Measurements from ENCODE around the gene TTC23L.

DNA sequence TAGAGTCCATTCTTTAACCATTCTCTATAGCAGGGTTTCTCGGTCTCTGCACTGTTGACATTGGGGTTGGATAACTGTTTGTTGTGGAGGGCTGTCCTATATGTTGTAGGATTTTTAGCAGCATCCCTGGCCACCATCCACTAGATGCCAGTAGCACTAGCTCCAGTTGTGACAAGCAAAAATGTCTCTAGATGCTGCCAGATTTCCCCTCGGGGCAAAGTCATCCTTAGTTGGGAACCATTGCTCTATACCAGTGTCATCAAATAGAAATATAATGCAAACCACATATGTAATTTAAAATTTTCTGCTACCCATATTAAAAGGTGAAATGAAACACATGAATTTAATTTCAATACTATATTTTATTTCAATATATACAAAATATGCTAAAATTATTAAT is 2.9 kb downstream of the TTC23L start:
- no peak for TF ChIP-seq POLR2A (IDR thresholded peaks at IDR 0.05)
- TF ChIP-seq EP300 (IDR thresholded peaks at IDR 0.05): no peak
- TF ChIP-seq, protein P1, sequence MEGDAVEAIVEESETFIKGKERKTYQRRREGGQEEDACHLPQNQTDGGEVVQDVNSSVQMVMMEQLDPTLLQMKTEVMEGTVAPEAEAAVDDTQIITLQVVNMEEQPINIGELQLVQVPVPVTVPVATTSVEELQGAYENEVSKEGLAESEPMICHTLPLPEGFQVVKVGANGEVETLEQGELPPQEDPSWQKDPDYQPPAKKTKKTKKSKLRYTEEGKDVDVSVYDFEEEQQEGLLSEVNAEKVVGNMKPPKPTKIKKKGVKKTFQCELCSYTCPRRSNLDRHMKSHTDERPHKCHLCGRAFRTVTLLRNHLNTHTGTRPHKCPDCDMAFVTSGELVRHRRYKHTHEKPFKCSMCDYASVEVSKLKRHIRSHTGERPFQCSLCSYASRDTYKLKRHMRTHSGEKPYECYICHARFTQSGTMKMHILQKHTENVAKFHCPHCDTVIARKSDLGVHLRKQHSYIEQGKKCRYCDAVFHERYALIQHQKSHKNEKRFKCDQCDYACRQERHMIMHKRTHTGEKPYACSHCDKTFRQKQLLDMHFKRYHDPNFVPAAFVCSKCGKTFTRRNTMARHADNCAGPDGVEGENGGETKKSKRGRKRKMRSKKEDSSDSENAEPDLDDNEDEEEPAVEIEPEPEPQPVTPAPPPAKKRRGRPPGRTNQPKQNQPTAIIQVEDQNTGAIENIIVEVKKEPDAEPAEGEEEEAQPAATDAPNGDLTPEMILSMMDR (IDR thresholded peaks at IDR 0.05): no peak

Measured in suprapubic skin (tissue), 3 donors.